Dermis microvascular lymphatic vessel endothelial cell (primary cell): Measurements from ENCODE around the gene RNF144A. TPM values are rescaled to one million over a fixed set of nuclear protein-coding genes. Genes with fewer than 3 reads are reported as not detected.
"Not testable (repeated sequence)": the region's sequence is repeated elsewhere in the genome, so short reads cannot be mapped to it uniquely, and the experiment has no call there.

Experiments used
- DNase-seq, 2 donors: peaks; one replicate each; pipeline versions ENCODE4 v3.0.0 to v3.0.0-alpha.2; 2010; ENCODE audit warnings: low read depth in 2 of 2
- total RNA-seq: library from RNA; depleted of rRNA; stranded (reverse); fragments of >200 nt; gene quantifications from 2 replicates; pipeline ENCODE4 v1.2.1, GENCODE V29; 2014

Gene RNF144A, protein sequence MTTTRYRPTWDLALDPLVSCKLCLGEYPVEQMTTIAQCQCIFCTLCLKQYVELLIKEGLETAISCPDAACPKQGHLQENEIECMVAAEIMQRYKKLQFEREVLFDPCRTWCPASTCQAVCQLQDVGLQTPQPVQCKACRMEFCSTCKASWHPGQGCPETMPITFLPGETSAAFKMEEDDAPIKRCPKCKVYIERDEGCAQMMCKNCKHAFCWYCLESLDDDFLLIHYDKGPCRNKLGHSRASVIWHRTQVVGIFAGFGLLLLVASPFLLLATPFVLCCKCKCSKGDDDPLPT
- total RNA-seq = 10.5 and 12.3 TPM in 2 replicates

DNA sequence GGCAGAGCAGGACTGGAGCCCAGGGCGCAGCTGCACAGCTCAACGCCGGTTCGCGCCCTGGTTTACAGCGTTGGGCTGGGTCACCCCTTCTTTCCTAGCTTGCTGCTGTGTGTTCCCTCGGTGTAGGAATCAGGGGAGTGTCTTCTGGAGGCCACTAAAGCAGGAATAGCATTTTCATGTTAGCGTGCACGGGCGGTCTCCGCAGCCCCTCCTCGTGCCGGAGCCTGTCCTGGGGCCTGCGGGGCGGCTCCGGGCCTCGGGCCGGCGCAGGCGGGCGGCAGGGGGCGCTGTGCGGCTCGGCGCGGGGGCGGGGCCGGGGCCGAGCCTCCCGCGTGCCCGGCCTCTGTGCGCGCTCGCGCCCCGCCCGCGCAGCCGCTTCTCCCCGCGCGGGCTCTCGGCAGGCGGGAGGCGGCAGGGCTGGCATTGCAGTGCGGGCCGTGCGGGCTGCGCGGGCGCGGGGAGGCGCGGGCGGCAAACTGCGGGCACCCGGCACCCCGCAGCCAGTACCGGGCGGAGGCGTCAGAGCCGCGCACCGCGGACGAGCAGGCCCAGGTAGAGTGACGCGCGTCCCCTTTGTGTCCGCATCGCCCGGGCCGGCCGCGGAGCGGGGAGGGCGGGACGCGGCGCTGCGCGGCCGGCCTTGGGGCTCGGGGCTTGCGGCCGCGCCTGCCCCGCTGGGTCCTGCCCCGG lies at the start of gene RNF144A:
TSS of gene RNF144A (plus strand) at position 342 of the 690 bp plus-strand sequence. CDS start 79,515 bp downstream, outside the sequence.
- peak; percentile 21 to 57 for DNase-seq

DNA sequence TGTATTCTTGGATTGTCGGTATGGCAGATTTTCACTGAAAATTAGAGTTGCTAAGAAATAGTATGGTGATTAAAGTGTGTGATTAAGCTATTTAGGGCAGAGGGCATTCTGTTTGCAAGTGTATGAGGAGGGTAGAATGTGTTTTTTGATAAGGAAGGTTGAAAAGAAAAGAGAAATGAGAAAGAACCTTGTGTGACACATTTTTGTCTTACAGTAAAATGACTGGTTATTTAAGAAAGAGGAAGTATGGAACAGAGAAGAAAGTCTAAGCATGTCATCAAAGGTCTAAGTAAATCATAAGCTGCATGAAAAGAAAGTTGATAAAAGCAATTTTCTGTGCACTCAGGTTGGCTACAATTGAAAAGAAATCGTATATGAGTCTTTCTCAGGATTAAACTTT lies 44.8 kb upstream of the RNF144A start:
- DNase-seq = no peak

DNA sequence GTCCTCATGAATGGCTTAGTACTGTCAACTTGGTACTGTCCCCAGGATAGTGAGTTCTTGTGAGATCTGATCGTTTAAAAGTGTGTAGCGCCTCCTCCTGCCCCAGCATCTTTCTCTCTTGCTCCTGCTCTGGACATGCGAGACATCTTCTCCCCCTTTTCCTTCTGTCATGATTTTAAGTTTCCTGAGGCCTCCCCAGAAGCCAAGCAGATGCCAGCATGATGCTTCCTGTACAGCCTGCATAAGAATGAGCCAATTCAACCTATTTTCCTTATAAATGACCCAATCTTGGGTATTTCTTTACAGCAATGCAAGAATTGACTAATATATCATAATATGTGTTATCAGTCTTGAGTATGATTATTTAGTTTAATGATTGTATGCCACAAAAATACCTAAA lies 43.2 kb upstream of the RNF144A start:
- DNase-seq = no peak

DNA sequence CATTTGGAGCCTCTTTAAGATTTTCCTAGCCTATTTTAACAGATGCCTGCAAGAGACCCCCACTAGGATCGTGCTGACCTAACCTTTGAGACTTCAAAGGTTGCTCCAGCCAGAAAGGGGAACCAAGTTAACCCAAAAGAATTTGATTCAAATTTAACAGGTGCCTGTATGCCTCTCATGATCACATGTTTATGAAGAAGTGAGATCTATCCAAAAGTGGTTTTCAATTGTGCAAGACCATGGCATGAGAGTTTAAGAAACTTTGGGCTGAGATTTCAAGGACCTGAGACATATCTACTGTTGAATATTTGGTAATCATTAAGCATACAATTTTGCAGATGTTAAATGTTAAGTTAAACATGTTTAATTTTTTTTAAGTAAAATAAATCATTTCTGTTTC lies 40.9 kb upstream of the RNF144A start:
- DNase-seq = no peak

DNA sequence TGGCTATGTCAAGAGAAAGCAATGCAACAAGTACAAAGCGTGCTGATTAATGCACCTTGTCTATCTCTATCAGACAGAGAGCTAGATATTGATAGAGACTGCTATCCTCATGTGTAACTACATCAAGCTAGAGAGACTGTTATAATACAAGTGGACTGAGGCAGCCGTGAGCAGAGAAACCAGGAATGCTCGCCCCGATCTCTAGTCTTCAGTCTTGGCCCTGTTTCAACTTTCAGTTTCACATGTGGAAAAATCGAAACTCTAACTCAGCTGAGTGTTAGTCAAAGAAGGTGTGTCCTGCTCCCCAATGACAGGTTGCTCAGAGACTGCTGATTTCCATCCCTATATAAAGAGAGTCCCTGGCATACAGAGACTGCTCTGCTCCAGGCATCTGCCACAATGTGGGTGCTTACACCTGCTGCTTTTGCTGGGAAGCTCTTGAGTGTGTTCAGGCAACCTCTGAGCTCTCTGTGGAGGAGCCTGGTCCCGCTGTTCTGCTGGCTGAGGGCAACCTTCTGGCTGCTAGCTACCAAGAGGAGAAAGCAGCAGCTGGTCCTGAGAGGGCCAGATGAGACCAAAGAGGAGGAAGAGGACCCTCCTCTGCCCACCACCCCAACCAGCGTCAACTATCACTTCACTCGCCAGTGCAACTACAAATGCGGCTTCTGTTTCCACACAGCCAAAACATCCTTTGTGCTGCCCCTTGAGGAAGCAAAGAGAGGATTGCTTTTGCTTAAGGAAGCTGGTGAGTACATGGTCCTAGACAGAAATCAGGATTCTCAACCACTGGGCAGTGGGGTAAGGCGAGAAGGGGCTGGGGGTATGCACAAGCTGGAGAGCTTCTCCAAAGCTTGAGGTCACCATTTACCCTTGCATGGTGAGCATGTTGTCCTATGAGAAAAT lies 39.6 kb upstream of the RNF144A start, which contains the start of gene RSAD2:
TSS of gene RSAD2 (plus strand) at position 376 of the 903 bp plus-strand sequence. CDS start at position 400, 24 bp downstream.
- peak in 1 of 2 donors; percentile 40 for DNase-seq

DNA sequence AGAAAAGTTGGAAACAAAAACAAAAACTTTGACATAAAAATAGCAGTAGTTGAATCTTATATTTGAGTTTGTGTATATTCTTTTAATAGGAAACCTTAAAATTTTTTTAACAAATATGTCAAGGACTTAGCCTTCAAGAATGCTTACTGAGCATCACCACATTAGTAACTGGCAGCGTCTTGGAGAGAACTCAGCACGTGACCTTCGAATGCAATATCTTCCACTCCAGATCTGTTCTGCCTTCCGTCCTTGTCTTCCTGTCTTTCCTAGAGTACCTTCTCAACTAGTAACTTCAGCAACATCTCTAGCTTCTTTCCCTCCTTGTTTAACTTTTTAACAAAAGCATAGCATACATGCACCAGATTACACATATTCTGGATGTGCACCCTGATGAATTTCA lies 38.7 kb upstream of the RNF144A start:
- no peak for DNase-seq

DNA sequence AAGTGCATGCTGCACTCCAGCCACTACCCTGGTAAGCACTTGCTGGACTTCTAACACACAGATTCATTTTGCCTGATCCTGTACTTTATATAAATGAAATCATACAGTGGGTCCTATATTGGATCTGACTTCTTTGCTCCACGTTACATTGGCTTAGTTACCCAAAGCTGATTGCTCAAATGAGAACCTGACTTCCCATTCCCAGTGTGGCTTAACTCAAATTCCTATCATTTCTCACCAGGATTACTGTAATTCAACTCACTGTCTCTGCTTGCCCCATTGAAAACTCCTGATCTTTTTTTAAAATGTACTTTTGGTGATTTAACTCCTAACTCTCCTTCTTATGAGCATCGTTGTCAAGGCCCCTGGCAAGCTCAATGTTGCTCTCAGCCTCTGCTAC lies 38.2 kb upstream of the RNF144A start:
- DNase-seq = no peak

DNA sequence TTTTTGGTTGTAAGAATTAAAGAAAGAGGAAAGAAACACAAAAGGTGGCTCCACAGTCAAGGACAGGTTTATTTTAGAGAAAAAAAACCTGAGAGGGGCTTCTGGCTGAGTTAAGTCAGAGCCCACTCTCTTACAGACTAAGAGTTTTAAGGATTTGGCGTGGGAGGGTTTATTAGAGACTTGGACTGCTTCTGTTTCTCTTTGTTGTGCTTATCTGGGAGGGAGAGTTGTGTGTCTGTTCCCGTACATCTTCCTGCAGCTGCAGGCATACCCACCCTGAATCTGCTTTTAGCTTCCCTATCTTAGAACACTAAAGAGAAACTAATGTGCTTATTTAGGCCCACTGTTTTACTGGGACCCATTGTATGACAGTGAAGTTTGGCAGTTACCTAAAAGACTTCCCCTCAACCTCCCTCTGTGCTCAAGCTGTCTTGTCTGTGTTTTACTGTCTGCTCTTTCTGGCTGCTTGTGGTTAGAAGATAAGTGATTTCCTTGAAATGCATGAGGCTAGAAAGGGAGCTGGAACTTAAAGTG lies 36.9 kb upstream of the RNF144A start:
- no peak for DNase-seq

DNA sequence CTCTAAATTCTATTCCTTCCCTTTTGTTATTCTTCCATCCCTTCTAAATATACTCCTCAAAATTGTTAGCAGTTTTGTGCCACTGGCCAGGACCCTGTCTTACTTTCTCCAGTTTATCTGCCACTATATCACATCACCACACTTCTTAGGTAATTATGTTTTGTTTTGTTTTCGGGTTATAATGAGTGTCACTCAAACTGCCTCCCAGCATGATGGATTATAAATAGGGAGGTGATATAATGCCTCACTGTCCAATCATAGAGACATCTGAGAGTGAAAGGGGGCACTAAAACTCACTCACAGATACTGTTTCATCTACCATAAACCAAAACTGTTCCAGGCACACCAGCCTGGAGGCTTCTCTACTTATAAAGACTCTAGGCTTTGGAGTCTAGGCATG lies 36.2 kb upstream of the RNF144A start:
- no peak for DNase-seq

DNA sequence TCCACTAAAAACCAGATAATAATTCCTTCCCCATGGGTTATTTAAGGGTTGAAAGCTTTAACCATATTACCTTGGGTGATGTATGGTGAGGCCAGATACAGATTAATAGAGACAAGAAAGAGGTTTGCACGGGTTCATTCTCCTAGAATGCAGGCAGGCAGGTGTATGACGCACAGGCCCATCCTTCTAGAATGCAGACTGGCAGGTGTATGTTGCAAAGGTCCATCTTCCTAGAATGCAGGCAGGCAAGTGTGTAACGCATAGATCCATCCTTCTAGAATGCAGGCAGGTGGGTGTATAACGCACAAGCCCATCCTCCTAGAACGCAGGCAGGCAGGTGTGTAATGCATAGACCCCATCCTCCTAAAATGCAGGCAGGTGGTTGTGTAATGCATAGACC lies 35.7 kb upstream of the RNF144A start:
- DNase-seq = no peak

DNA sequence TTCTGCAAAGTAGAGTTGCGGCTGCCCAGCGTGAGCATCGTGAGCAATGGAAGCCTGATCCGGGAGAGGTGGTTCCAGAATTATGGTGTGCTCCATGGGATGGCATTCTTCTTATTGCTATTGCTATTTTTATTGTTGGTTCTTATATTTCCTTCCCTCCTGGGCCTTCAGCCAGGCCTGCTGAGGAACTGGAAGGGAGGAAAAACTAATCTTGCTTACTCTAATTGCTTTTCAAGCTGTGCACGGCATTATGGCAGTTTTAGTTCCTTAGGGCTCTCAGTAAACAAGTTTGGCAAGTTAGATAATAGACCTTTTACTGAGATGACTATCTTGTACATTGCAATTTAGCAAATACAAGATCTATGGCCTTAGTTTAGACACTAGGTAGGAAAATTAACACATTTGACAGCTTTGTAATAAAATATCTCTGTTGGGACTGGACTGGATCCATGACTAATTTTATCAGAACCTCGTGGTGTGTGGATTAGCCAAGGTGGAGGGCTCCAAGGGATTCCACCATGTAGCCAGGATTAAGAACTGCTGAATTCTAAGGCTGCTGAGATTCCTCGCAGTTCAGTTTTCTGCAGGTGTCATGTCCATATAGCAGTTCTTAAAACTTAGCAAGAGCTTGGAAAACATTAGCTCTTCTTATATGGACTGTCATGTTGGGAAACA lies 33.6 kb upstream of the RNF144A start:
- no peak for DNase-seq

DNA sequence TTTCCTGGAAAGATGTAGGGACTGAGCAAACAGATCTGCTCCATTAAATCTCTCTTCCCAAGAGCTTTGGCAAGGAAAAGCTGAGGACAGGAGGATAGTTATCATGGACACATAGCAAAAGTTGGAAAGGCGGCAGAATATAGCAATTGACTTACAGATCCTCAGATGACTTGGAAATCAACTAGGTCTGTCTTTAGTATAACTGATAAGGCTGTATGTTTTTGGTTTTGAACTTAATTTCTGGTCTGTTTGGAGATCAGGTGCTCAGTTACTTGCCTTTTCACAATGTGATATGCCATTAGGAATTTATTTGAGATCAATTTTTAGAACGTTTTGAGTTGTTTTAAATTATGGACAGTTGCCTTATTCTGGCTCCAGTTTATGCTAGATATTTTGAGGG lies 31.7 kb upstream of the RNF144A start:
- DNase-seq = no peak

DNA sequence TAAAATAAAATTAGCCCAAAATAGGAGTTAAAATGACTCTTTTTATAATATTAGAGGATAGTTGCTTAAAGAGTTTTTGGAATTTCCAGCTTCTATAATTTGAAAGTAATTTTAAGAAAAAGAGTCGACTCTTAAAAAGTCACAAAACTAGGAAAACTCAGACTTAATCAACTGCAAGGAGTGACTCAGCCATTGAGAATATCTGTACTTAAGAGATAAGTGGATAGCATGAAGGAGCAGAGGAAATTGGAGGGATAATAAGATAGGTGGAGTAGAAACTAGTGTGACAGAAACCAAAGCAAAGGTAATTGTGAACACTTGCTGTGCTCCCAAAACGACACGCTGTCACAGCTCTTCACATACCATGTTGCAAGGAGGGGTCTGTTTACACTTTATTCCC lies 31.2 kb upstream of the RNF144A start:
- no peak for DNase-seq

DNA sequence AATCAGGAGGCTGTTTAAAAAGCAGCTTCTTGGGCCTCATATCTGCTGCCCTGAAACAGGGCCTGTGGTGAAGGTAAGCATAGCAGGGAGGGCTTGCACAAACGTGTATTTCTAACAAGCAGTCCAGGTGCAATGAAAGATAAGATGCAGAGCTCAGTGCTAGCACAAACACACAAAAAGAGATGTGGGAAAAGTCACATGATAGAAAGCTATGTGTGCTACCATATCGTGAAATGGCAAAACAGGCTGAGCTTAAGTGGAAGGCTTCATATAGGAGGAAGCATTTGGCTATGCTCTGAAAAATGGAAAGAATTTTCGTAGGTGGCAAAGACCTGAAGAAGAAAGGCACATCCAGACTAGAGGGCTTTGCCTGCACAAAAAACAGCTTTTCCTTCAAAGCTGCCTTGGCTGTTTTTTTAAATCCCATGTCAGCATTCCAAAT lies 29.4 kb upstream of the RNF144A start:
- DNase-seq = no peak

DNA sequence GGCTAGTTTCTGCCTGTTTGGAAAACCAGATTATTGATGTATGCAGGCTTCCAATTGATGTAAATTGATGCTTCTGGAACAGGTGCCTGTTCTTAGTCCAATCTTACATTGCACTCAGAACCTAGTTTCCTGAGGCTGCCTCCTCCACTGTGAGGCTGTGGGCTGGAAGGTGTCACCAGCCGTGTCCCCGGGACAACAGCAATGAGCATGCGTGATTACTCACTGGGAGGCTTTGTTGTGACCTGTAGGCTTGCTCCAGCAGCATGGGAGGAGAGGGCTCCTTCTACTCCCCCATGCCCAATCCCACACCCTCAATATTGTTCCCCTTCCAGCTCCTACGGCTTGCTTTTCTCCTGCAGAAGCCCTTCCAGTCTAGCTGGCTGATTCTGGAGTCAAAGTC lies 28.5 kb upstream of the RNF144A start:
- DNase-seq = no peak

DNA sequence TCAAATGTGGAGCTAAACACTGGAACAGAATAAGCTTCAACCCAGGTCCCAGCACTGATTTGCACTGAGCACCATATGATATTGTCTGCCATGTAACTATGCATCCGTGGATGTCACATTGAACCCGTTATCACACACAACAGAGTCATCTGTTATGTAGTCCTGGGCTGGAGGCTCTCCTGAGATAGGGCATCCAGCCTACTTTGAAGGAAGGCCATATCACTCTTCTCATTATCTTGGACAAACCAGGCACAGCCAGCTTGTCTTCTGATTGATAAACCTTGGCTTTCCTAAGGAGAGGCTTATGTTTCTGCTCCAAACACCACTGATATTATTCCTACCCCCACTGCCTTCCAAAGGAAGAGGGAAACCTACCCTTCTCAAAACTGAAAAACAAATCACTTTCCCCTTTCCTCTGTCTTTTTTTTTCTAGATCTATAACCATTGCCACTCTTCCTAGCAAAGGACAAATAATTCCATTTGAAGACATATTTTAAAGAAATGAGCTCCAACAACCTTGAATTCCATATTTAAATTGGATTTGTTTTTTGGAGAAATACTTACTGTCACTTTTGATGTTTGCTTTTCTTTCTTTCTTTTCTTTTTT lies 23.2 kb upstream of the RNF144A start:
- no peak for DNase-seq

DNA sequence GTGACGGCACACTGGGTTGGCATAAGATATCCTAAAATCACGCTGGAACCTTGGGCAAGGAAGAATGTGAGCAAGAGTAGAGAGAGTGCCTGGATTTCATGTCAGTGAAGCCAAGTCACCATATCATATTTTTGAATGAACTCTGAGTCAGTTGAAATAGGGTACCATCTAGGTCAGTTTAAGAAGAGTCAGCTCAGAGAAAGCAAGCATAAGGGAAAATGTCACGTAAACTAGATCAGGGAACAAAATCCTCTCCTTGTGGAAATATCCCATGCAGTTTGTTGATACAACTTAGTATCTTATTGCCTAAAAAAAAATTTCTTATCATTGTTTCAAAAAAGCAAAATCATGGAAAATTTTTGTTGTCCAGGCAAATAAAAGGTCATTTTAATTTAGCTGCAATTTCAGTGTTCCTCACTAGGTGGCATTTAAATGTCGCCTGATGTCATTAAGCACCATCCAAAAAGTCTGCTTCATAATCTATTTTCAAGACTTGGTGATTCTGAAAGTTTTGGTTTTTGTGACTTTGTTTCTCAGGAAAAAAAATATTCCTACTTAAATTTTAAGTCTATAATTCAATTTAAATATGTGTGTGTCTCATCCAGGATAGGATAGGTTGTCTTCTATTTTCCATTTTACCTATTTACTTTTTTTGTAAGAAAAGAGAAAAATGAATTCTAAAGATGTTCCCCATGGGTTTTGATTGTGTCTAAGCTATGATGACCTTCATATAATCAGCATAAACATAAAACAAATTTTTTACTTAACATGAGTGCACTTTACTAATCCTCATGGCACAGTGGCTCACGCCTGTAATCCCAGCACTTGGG lies 20.1 kb upstream of the RNF144A start:
- DNase-seq = peak; percentile 51 to 70

DNA sequence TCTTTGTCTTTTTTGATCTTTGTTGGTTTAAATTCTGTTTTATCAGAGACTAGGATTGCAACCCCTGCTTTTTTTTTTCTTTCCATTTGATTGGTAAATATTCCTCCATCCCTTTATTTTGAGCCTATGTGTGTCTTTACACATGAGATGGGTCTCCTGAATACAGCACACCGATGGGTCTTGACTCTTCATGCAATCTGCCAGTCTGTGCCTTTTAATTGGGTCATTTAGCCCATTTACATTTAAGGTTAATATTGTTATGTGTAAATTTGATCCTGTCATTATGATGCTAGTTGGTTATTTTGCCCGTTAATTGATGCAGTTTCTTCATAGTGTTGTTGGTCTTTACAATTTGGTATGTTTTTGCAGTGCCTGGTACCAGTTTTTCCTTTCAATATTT lies 14.6 kb upstream of the RNF144A start:
- not testable (repeated sequence) for DNase-seq

DNA sequence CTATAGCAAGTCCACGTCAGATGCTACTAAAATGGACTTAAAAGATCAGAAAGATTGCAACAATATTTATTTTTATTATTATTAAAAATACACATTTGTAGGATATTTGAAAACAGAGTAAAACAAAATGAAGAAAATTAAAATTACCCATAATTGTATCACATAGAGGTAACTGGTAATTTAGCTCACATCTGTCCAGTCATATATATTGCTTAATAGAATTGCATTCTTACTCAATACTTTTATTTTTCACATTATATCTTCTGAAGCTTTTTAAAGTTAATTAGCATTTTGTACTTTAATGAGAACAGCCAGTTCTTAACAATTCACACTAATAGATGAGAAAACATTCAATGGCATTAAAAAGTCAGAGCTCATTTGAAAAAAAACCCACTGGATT lies 11.5 kb upstream of the RNF144A start:
- DNase-seq = no peak
